Kidney (tissue), 14 donors: Measurements from ENCODE around the gene HPX. TPM values are rescaled to one million over a fixed set of nuclear protein-coding genes. Genes with fewer than 3 reads are reported as not detected.

ENCODE experiments used
- DNase-seq, 5 donors: peaks; one replicate each; pipeline ENCODE4 v3.0.0-alpha.2; 2013 to 2020
- FAIRE-seq: peaks from 2 replicates; lab custom pipeline; 2012; peaks lifted over from hg19 to GRCh38; lab: Jason Lieb, UNC
- H3K27ac ChIP-seq, 2 donors: one replicate each; pipeline ENCODE4 v1.7.0; 2013; ENCODE audit warnings: low read depth in 2 of 2, low read length in 2 of 2, inconsistent platforms in 1 of 2
- H3K27me3 ChIP-seq: one replicate; pipeline ENCODE4 v1.7.1; 2013; ENCODE audit warnings: low read length, inconsistent platforms; ENCODE audit not compliant: control insufficient read depth, insufficient read depth
- H3K36me3 ChIP-seq, 3 donors: one replicate each; pipeline versions ENCODE4 v1.7.0 to v1.7.1; 2013; ENCODE audit warnings: low read length in 3 of 3, control low read depth in 1 of 3, inconsistent platforms in 1 of 3; ENCODE audit not compliant: insufficient read depth in 3 of 3, control insufficient read depth in 2 of 3
- H3K4me1 ChIP-seq, 3 donors: one replicate each; pipeline versions ENCODE4 v1.7.0 to v1.7.1; 2013; ENCODE audit warnings: low read length in 3 of 3, inconsistent platforms in 1 of 3, low read depth in 1 of 3; ENCODE audit not compliant: control insufficient read depth in 2 of 3, insufficient read depth in 2 of 3
- H3K4me3 ChIP-seq, 3 donors: one replicate each; pipeline versions ENCODE4 v1.7.0 to v1.8.1; 2013; ENCODE audit warnings: low read length in 3 of 3, control low read depth in 1 of 3, inconsistent platforms in 1 of 3
- H3K9ac ChIP-seq, 3 donors: one replicate each; pipeline versions ENCODE4 v1.7.0 to v1.7.1; 2013; ENCODE audit warnings: low read length in 3 of 3, control low read depth in 1 of 3, inconsistent platforms in 1 of 3
- H3K9me3 ChIP-seq, 3 donors: one replicate each; pipeline versions ENCODE4 v1.7.0 to v1.7.1; 2013; ENCODE audit warnings: low read length in 3 of 3, control low read depth in 1 of 3, inconsistent platforms in 1 of 3; ENCODE audit not compliant: control insufficient read depth in 2 of 3, insufficient read depth in 1 of 3
- CTCF ChIP-seq: IDR thresholded peaks from 3 replicates; pipeline ENCODE4 v1.5.1; 2012; ENCODE audit warnings: mild to moderate bottlenecking, moderate library complexity, borderline replicate concordance; ENCODE audit not compliant: insufficient read depth; ENCODE audit errors: extremely low read depth
- intact Hi-C: fragments of 100-400 bp; cut with DNase I; formaldehyde crosslinking; loops from one replicate; pipeline ENCODE4 v1.11.1; 2022
- polyA plus RNA-seq: library from polyadenylated mRNA; stranded (reverse); fragments of 350-450 nt; fragmentation: Illumina TruSeq; extraction: RNeasy Lipid Tissue Mini Kit (QIAGEN cat#74804); gene quantifications from one replicate; pipeline ENCODE4 v1.2.3, GENCODE V29; 2014; ENCODE audit warnings: low read depth, low replicate concordance; ENCODE audit not compliant: insufficient read depth
- total RNA-seq: library from RNA; stranded (reverse); fragmentation: NEBNext Ultra II Directional; extraction: Animal tissue kit (Norgen Biotek cat#: 25700); gene quantifications from one replicate; pipeline ENCODE4 v1.2.1, GENCODE V29; 2021
- donor health status: control.
- donor health status: control.
- donor health status: control.
- donor health status: control.
- donor health status: control.
- donor health status: DM: yes; HTN: yes; CAD: no.
- donor health status: Normal renal cell carcinoma (clear cell type).

The HPX gene
- total and polyA plus RNA-seq, 2 donors from 2014 or later = 0.88 to 1.3 TPM

GRCh38 chr11:6473451-6474412 lies 32.9 kb upstream of the HPX start, which contains the start of gene TRIM3:
Gene TRIM3, minus strand, starts transcription at chr11:6473941. Its CDS starts 8,246 bp downstream, at chr11:6465695.
- FAIRE-seq = no peak
- peak within 1 kb of the TSS; percentile 85 to 98 for H3K27ac ChIP-seq
- TF ChIP-seq CTCF = no peak
- H3K9me3 ChIP-seq = no peaks in the 10 kb centered on the region
- H3K27me3 ChIP-seq = no peaks in the 10 kb centered on the region
- peak within 1 kb of the TSS; percentile 58 to 91 (median 86) for H3K9ac ChIP-seq
- intact Hi-C loops = no loop called here
- peak; percentile 93 to 99 (median 96) for DNase-seq
- H3K4me1 ChIP-seq = peaks cover 3 to 26% (median 13%) of the 10 kb centered on the region in 3 donors
- H3K36me3 ChIP-seq = peaks cover 0 to 14% (median 14%) of the 10 kb centered on the region in 3 donors
- peak within 1 kb of the TSS; percentile 76 to 84 (median 79) for H3K4me3 ChIP-seq

- no peak for TF ChIP-seq CTCF
- intact Hi-C loops = no loop called here
- Histone ChIP-seq H3K4me1 (peaks cover 3 to 26% (median 13%) of the 10 kb centered on the region in 3 donors), H3K4me3 (peak overlapping the region in 2 of 3 donors; percentile 22 to 46), H3K36me3 (peaks cover 0 to 7% (median 6%) of the 10 kb centered on the region in 3 donors), H3K27me3 (no peaks in the 10 kb centered on the region), H3K27ac (no peak overlapping the region), H3K9me3 (no peaks in the 10 kb centered on the region), H3K9ac (peak overlapping the region in 1 of 3 donors; percentile 31)
- FAIRE-seq (no peak), DNase-seq (peak in 1 of 5 donors; percentile 63)
Observed at GRCh38 chr11:6472934-6473333, 32.1 kb upstream of the HPX start.

- intact Hi-C loops = no loop called here
- DNase-seq (no peak), FAIRE-seq (no peak)
- H3K27ac ChIP-seq = peak overlapping the region; percentile 47 to 67
- no peaks in the 10 kb centered on the region for H3K27me3 ChIP-seq
- no peak for TF ChIP-seq CTCF
- no peak overlapping the region for H3K9ac ChIP-seq
- H3K36me3 ChIP-seq = peaks cover 0 to 5% (median 4%) of the 10 kb centered on the region in 3 donors
- H3K4me3 ChIP-seq = peak overlapping the region in 1 of 3 donors; percentile 10
- no peaks in the 10 kb centered on the region for H3K9me3 ChIP-seq
- H3K4me1 ChIP-seq = peaks cover 3 to 24% (median 9%) of the 10 kb centered on the region in 3 donors
Observed at GRCh38 chr11:6469599-6469998, 28.8 kb upstream of the HPX start.
